Subcutaneous abdominal adipose tissue (tissue), 5 donors: ENCODE results near the gene ACTN1.

ENCODE experiments used
- H3K27ac ChIP-seq: one replicate; pipeline ENCODE4 v1.7.0; 2013; ENCODE audit warnings: low read depth, mild to moderate bottlenecking, inconsistent platforms, low read length, moderate library complexity
- H3K27me3 ChIP-seq, 5 donors: one replicate each; pipeline ENCODE4 v1.7.0; 2013; ENCODE audit warnings: low read length in 5 of 5, inconsistent platforms in 1 of 5; ENCODE audit not compliant: control insufficient read depth in 5 of 5, insufficient read depth in 4 of 5
- H3K36me3 ChIP-seq, 5 donors: one replicate each; pipeline ENCODE4 v1.7.0; 2013; ENCODE audit warnings: low read length in 5 of 5; ENCODE audit not compliant: control insufficient read depth in 5 of 5, insufficient read depth in 5 of 5
- H3K4me1 ChIP-seq, 5 donors: one replicate each; pipeline ENCODE4 v1.7.0; 2013; ENCODE audit warnings: low read length in 5 of 5, mild to moderate bottlenecking in 3 of 5, moderate library complexity in 1 of 5; ENCODE audit not compliant: control insufficient read depth in 5 of 5, insufficient read depth in 5 of 5
- H3K4me3 ChIP-seq, 5 donors: one replicate each; pipeline ENCODE4 v1.7.0; 2013; ENCODE audit warnings: low read length in 5 of 5, low read depth in 1 of 5
- H3K9ac ChIP-seq, 5 donors: one replicate each; pipeline ENCODE4 v1.7.0; 2013; ENCODE audit warnings: low read length in 5 of 5, mild to moderate bottlenecking in 4 of 5, moderate library complexity in 3 of 5
- H3K9me3 ChIP-seq, 5 donors: one replicate each; pipeline ENCODE4 v1.7.0; 2013; ENCODE audit warnings: low read length in 5 of 5; ENCODE audit not compliant: control insufficient read depth in 5 of 5
- donor health status: healthy.
- donor health status: healthy.
- donor health status: healthy.
- donor health status: healthy.
- donor health status: healthy.

Gene ACTN1

GRCh38 chr14:68971411-68972035 lies 7.6 kb downstream of the ACTN1 start:
- no peak overlapping the region for H3K27ac ChIP-seq
- no peaks in the 10 kb centered on the region for H3K27me3 ChIP-seq
- peaks cover 0 to 23% (median 15%) of the 10 kb centered on the region in 5 donors for H3K36me3 ChIP-seq

GRCh38 chr14:68970736-68971135 lies 8.4 kb downstream of the ACTN1 start:
- peaks cover 8 to 66% (median 41%) of the 10 kb centered on the region in 5 donors for H3K4me1 ChIP-seq
- H3K4me3 ChIP-seq: no peak overlapping the region
- H3K27me3 ChIP-seq: no peaks in the 10 kb centered on the region
- H3K36me3 ChIP-seq: peaks cover 0 to 23% (median 15%) of the 10 kb centered on the region in 5 donors
- H3K27ac ChIP-seq: no peak overlapping the region
- no peak overlapping the region for H3K9ac ChIP-seq
- no peaks in the 10 kb centered on the region for H3K9me3 ChIP-seq

More at GRCh38 chr14:68971411-68972035, 7.6 kb downstream of the ACTN1 start:
- Histone ChIP-seq H3K9me3 (no peaks in the 10 kb centered on the region), H3K4me1 (peaks cover 10 to 66% (median 46%) of the 10 kb centered on the region in 5 donors), H3K4me3 (no peak overlapping the region), H3K9ac (no peak overlapping the region)

- no peak overlapping the region for H3K4me3 ChIP-seq
- no peaks in the 10 kb centered on the region for H3K27me3 ChIP-seq
- H3K9me3 ChIP-seq: no peaks in the 10 kb centered on the region
- H3K9ac ChIP-seq: peak overlapping the region in 2 of 5 donors; percentile 13 to 27
- peak overlapping the region; percentile 57 for H3K27ac ChIP-seq
- peaks cover 0 to 23% (median 15%) of the 10 kb centered on the region in 5 donors for H3K36me3 ChIP-seq
- peaks cover 8 to 66% (median 41%) of the 10 kb centered on the region in 5 donors for H3K4me1 ChIP-seq
Measured at GRCh38 chr14:68970038-68970612, 9.0 kb downstream of the ACTN1 start.

DNA sequence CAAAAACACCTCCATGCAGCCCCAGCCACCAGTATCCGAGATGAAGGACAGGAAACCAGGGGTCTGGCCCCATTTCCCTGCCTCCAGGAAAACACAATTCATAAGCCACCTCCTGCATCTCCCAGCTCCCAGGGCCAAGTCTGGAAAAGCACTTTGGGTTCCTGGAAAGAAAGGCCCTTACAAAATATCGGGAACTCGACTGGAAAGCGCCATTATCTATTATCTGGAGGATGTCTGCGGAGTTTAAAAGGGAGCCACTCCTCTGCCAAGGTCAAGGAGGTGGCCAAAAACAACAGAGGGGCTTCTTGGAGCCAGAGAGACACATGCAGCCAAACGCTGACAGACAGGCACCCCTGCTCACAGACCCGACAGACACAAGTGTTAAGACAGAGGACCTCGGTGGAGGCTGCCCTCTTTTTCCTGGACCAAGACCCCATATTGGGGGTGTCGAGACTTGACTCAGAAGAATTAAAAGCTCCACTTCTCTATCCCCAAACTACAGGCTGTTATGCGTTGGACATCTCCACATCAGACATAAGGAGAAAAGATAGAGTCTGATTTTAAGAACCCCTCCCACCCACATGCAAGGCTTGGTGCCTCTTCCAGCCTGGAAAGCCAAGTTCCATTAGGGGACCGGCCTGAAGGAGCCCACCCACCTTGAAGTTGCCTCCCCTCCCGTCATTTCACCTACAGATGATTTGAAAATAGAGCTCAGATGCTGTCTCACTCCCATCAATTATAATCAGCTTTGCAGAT lies 9.6 kb downstream of the ACTN1 start:
- peak overlapping the region; percentile 57 for H3K27ac ChIP-seq
- no peaks in the 10 kb centered on the region for H3K9me3 ChIP-seq
- H3K4me1 ChIP-seq: peaks cover 13 to 66% (median 48%) of the 10 kb centered on the region in 5 donors
- no peaks in the 10 kb centered on the region for H3K27me3 ChIP-seq
- H3K36me3 ChIP-seq: peaks cover 0 to 22% (median 10%) of the 10 kb centered on the region in 5 donors
- H3K9ac ChIP-seq: peak overlapping the region in 2 of 5 donors; percentile 13 to 47
- no peak overlapping the region for H3K4me3 ChIP-seq

- H3K27ac ChIP-seq: peak overlapping the region; percentile 57
- no peak overlapping the region for H3K4me3 ChIP-seq
- H3K4me1 ChIP-seq: peaks cover 14 to 72% (median 55%) of the 10 kb centered on the region in 5 donors
- H3K9ac ChIP-seq: no peak overlapping the region
- H3K36me3 ChIP-seq: peaks cover 0 to 22% (median 8%) of the 10 kb centered on the region in 5 donors
- no peaks in the 10 kb centered on the region for H3K9me3 ChIP-seq
- no peaks in the 10 kb centered on the region for H3K27me3 ChIP-seq
Measured at GRCh38 chr14:68968721-68969120, 10.4 kb downstream of the ACTN1 start.

DNA sequence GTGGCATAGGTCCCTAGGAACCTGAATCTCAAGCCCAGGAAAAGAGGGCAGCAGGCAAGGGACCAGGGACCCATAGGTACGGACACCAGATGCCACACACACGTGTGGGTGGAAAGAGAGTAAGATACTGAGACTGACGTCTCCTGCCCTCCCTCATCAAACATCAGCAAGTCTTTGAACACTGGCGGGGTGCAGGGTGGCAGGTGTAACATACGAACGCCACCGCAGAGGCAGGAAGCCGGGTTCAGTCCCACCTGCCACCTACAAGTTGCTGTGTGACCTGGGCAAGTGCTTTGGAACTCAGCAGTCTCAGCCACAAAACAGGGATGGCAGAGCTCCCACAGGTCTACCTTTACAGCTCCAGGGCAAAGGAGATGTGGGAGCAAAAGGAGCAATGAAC lies 11.1 kb downstream of the ACTN1 start:
- Histone ChIP-seq H3K27ac (no peak overlapping the region), H3K9ac (no peak overlapping the region), H3K4me1 (peaks cover 14 to 77% (median 61%) of the 10 kb centered on the region in 5 donors), H3K4me3 (no peak overlapping the region), H3K9me3 (no peaks in the 10 kb centered on the region), H3K27me3 (no peaks in the 10 kb centered on the region), H3K36me3 (peaks cover 0 to 16% (median 6%) of the 10 kb centered on the region in 5 donors)

DNA sequence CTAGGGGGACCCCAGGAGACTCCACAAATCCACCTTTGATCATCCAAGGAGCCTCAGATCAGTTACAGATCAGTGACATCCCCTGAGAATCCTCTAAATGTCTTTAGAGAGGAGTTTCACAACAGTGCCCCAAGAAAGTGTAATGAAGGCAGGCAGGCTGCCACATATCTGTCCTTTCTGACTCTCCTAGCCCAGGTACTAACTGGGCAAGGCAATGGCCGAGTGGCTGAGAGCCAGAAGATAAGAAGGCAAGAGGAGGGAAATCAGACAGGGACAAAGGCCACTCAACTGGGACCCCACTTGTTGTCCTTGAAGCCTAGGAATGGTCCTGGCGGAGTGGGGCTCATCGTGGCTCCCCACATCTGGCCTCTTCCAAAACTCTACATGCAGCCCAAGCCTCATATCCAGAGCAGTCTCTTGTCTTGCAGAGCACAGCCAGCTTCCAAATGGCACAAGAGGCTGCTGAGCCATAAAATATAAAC lies 11.6 kb downstream of the ACTN1 start:
- Histone ChIP-seq H3K4me1 (peaks cover 14 to 77% (median 61%) of the 10 kb centered on the region in 5 donors), H3K27ac (no peak overlapping the region), H3K27me3 (no peaks in the 10 kb centered on the region), H3K9me3 (no peaks in the 10 kb centered on the region), H3K4me3 (no peak overlapping the region), H3K36me3 (peaks cover 0 to 11% (median under 1%) of the 10 kb centered on the region in 5 donors), H3K9ac (no peak overlapping the region)

DNA sequence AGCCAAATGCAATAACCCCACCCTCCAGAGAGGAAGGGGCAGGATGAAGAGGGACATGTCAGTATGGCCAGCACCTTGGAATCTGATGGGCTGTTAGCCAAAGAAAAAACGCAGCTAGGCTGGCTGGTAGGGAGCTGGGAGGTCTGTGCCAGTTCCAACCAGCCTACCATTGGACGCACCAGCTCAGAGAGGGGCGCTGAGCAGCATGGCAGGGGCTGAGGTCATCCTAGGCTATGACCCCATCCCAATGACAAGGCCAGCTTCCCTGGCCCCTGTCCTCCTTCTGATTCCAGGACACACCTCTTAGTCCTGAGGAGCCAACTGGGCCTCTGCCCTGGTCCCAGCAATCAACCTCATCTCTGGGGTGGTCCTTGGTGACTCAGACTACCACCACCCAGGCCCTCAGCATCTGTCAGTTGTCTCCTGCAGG lies 12.2 kb downstream of the ACTN1 start:
- H3K27ac ChIP-seq: no peak overlapping the region
- no peak overlapping the region for H3K4me3 ChIP-seq
- H3K4me1 ChIP-seq: peaks cover 14 to 83% (median 65%) of the 10 kb centered on the region in 5 donors
- peak overlapping the region in 1 of 5 donors; percentile 8 for H3K9ac ChIP-seq
- H3K27me3 ChIP-seq: no peaks in the 10 kb centered on the region
- no peaks in the 10 kb centered on the region for H3K9me3 ChIP-seq
- peaks cover 0 to 8% (median 0%) of the 10 kb centered on the region in 5 donors for H3K36me3 ChIP-seq

DNA sequence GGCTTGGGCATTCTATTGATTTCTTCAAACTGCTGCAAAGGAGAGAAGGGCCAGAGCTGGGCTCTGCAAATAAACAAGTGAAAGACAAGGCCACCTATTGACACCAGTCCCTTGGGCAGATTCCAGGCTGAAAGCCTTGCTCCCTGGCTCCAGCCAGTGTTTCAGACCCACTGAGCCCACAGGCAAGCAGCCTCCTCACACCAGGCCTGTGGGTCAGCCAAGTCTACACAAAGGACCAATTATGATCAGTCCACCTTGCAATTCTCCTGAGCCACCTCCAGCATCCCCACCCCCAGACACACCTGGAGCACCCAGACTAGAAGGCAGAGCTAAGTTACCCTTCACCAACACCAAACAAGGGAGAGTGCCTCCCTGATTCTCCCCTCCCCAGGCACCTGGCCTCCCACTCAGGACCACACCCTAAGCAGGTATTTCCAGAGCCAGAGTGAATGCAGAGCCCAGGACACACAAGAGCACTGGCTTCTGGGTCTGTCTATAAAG lies 13.8 kb downstream of the ACTN1 start:
- Histone ChIP-seq H3K36me3 (no peaks in the 10 kb centered on the region), H3K4me3 (no peak overlapping the region), H3K27me3 (no peaks in the 10 kb centered on the region), H3K4me1 (peaks cover 14 to 83% (median 67%) of the 10 kb centered on the region in 5 donors), H3K9me3 (no peaks in the 10 kb centered on the region), H3K9ac (no peak overlapping the region), H3K27ac (peak overlapping the region; percentile 50)
